Measurements from ENCODE around the gene PRKCA.
"Not testable (repeated sequence)": the region's sequence is repeated elsewhere in the genome, so short reads cannot be mapped to it uniquely, and the experiment has no call there.

Gene PRKCA

DNA sequence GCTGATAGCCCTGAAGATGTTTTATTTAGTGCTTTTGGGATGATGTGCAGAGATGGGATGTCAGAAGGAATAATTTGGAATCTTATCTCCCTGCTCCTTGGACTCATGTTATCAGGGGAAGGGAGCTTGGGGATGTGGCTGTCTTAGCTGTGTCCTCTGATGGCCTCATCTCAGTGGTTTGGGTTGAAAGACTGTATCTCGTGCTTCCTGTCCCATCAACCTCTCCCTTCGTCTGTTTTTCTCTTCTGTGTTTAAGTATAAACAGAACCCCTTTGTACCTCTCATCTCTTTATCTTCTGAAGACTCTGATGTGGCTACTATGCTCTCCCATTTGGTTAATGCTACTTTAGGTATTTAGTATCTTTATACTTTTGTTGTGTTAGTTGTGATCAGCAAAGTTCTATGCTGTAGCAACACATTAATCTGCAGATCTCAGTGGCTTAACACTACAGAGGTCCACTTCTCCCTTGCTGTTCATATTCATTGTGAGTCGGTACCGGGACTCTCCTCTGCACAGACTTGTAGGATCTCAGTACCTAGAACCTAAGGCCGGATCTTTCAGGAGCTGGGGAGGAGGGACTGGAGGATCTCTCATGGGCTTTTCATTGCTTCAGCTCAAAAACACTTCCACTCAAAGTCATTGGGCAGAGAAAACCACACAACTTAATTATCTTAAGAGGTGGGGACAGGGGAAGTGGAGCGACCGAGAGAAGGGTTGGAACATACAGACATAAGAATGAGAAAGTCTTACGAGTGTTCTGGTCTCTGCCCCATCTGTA lies 28.8 kb downstream of the PRKCA start:
- DNase-seq = peak; percentile 11

DNA sequence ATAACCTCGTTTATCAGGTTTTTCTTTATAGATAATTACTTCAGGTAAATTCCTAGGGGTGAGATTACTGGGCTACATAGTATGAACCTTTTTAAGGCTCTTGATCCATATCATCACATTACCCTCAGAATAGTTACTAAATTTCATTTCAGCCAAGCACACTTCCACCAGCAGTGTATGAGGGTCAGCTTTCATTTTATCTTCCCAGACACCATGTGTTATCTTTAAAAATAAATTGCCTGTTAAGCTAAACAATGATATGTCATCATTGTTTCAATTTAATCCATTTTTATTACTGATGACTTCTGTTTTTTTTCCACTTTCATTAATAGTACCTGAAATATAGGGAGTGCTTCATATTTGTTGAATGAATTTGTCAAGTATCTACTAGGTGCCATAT lies 33.4 kb downstream of the PRKCA start:
- DNase-seq = no peak

DNA sequence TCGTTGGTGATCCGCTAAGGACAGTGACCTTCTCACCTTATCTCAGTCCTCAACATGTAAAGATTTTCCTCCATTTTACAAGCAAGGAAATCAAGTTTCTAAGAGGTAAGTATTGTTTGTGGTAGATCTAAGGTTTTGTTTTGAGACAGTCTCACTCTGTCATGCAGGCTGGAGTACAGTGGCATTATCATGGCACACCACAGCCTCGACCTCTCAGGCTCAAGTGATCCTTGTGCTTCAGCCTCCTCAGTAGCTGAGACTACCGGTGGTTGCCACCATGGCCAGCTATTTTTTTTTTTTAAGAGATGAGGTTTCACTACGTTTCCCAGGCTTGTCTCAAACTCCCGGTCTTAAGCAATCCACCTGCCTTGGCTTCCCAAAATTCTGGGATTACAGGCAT lies 34.9 kb downstream of the PRKCA start:
- no peak for DNase-seq

DNA sequence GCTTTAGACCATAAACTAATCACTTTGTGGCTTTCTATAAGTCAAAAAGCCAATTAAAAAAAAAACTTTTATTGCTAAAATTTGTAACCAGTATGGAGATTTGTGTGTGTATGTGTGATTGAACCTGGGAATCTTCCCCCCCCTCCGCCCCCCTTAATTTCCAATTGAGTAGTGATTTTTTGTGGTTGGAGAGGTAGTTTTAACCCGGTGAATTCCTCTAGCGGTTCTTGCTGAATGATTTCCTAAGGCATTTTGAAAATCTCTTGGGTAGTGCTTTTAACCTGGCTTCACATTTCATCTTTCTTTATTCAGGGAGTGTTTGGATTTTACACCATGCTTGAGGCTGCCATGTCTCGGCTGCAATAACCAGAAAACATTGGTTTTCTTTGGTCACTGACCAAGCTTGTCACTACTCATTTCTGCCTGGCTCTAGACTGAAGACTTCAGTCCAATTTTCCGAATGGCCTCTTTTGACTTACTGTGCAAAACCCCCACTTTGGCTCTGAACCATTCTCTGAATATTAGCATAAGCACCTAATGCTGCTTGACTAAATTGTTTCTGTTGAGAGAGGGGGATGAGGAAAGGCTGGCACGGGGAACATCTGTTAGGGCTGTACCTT lies 35.6 kb downstream of the PRKCA start:
- DNase-seq = no peak

DNA sequence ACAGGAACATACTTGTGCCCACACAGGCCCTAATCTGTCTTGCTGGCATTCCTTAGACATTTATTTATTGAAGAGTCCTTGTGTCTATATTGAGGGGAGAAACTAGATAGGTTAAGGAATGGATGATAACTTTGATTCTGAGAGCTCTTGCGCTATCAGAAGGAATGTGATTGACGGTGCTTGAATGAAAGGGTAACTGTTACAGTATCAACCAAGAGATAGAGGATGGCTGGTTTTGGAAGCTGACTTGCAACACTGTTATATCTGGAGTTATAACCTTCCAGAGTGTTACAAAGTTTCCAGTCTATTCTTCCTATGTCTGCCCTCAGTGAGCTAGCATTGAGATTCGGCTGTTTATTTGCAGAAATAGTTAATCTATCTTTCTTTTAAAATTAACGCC lies 36.5 kb downstream of the PRKCA start:
- no peak for DNase-seq

DNA sequence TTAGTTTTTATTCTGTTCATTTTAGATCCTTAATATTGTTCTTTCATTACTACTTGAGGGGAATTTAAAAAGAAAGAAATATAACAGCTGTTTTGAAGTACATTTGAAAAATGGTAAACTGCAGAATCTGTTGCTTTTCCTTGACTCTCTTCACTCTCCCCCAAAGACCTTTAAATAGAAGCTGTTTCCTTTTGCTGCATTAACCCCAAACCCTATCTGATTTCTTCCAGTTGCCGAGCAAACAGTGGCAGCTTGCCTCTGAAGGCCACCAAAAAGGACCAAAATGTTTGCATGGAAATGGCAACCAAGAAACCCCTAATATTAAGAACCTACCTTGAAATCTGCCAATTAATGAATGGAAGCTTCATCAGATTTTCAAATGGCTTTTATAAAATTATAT lies 37.1 kb downstream of the PRKCA start:
- DNase-seq = no peak

DNA sequence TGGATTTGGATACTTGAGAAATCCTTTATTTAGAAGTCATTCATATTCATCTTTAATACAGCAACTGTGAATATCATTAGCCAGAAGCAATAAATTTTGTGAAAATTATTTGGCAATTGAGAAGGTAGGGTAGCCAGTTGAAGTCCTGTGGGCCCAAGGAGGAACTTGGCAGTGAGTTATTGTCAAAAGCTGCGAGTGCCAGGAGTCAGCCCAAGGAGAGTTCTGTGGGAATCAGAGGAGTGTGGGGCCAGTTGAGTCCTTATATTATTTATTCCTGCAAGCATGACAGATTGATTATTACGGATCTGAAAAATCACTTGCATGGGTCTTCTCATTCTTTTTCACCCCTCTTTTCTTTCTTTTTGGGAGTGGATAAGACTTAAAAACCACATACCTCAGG lies 38.3 kb downstream of the PRKCA start:
- no peak for DNase-seq

DNA sequence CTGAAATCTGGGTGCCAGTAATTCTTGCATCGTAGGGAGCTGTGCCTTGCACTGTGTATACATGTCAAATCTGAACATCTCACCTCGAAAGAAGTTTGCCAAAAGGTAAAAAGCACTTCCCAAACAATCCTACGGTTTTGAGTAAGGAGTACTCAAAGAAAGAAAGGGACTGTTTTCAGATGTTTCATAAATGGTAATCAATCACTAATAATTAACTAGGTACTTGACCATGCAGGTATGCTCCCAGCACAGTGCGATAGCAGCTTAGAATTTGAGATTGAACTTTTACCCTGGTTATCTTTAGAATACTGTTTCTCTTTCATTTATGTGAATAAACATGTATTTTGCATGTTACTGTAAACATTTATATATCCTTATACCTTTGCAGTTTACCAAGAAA lies 39.0 kb downstream of the PRKCA start:
- DNase-seq = no peak

DNA sequence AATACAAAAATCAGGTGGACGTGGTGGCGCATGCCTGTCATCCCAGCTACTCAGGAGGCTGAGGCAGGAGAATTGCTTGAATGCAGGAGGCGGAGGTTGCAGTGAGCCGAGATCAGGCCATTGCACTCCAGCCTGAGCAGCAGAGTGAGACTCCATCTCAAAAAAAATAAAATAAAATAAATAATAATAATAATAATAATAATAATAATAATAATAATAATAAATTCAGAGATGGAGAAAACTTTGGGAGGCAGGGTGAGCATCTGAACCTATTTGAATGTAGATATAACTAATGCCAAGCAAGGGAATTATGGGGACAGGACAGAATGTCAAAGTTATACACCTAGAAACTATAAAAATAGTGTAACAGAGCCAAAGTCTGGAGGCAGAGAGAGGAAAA lies 39.9 kb downstream of the PRKCA start:
- not testable (repeated sequence) for DNase-seq

DNA sequence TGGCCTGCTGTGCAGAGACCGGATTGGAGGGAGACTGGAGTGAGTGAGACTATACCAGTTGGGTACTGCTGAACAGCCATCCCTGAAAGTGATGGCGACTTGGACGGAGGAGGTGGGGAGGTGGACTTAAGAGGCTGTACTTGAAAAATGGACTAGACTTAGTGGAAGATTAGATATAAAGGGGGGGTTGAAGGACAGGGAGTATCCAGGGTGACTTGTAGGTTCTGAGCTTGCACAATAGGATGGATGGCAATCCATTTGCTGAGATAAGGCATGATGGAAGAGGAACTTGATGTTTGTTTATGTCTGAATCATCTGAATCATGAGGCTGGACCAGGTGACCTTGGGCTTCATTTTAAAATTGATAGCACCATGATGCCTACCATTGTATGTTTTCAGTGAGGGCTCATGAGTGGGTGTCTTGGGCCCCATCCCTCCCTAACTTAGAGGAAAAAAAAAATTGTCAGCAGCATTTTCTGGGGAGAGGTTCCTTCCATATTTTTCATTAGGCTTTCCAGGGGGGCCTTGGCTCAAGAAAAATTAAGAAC lies 41.2 kb downstream of the PRKCA start:
- no peak for DNase-seq

DNA sequence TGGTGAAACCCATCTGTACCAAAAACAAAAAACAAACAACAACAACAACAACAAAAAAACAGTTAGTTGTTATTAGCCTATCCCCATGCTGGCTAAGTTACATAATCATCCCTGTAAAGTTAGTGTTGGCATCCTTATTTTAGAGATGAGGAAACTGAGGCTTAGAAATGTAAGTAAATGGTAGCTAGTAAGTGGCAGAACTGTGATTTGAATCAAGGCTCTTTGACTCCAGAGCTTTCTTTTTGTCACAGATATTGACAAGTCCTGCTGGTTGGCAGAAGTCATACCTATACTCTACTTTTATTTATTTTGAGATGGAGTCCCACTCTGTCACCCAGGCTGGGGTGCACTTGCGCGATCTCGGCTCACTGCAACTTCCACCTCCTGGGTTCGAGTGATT lies 42.1 kb downstream of the PRKCA start:
- DNase-seq = no peak

DNA sequence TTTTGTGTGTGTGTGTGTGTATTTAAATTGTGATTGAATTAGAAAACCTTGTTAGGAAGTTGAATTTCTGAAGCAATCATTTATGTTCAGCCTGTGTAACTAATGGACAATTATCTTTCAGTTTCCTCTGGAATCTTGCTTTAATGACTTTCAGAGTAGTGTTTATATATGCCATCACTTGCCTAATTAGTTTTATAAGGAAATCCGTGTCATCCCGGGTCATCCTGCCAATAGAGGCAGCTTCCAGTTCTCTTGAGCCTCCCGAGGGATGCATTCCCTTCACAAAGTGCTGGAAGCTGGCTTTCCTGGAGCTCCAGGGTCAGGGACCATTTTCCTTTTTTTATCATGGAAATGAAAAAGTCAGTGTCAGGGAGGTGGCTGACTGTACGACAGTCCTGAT lies 42.9 kb downstream of the PRKCA start:
- no peak for DNase-seq

DNA sequence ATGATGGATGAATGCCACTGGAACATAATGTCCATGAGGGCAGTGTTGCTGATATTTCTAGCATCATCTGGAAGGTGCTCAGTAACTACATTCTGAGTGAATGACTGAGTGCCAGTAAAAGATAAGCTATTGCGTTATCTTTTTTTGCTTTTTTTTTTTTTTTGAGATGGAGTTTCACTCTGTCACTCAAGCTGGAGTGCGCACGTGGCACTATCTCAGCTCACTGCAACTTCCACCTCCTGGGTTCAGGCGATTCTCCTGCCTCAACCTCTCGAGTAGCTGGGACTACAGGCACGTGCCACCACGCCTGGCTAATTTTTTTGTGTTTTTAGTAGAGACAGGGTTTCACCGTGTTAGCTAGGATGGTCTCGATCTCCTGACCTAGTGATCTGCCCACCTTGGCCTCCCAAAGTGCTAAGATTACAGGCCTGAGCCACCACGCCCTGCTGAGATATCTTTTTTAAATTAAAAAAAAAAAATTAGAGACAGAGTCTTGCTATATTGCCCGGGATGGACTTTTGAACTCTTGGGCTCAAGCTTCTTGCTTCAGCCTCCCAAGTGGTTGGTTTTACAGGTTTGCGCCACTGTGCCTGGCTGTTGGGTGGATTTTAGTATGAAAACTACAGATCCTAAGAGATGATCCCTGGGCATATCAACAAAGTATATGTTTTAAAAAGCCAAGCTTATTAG lies 43.7 kb downstream of the PRKCA start:
- DNase-seq = not testable (repeated sequence)

DNA sequence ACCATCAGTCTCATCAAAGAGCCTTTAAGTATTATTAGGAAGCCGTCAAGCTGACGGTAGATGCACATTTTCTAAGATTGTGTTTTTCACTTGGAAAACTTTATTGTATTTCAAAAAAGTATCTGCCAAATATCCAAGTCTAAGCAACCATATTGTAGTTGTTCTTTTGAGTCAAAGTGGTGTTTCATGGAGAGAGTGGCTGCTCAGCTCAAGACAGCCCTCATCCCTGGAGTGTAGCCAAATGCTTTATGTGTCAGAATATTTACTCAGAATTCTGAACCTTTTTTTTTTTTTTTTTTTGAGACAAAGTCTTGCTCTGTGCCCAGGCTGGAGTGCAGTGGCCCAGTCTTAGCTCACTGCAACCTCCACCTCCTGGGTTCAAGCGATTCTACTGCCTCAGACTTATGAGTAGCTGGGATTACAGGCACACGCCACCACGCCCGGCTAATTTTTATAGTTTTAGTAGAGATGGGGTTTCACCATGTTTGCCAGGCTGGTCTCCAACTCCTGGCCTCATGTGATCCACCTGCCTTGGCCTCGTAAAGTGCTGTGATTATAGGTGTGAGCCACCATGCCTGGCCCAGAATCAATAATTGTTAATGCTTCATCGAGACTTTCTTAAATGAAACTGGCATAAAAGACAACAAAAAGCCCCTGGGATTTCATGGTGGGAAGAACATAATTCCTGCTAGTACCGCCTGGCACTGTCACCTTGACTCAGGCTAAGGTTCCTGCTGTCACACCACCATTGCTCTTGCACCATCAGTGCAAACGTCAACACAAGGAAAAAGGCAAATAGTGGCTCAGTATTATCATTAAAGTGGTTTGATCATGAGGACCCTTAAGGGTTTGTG lies 45.5 kb downstream of the PRKCA start:
- DNase-seq = no peak

DNA sequence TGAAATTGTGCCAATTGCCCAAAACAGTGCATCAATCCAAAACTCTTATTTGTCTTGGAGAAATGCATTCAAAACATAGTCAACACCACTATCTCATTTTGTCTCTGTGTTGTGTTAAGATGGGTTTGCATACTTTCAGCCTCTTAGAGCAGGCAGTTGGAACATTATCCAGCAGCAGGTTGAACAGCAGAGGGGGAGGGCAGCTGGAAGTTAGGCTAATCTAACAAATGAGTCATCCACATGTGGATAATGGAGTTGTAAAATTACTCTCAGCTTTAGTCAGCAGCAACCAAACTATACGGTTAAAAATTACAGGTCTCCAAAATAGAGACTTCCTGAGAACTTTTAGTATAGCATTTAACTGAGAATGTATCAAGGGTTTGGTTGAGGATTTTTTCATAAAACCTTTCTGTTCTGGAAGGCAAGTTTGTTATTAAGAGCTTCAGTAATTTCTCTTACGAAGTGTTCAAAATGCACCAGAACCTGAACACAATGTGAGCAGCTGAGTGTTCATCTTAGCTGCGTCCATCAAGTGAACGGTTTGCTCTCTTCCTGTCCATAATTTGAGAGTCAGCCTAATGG lies 46.3 kb downstream of the PRKCA start:
- DNase-seq = no peak

DNA sequence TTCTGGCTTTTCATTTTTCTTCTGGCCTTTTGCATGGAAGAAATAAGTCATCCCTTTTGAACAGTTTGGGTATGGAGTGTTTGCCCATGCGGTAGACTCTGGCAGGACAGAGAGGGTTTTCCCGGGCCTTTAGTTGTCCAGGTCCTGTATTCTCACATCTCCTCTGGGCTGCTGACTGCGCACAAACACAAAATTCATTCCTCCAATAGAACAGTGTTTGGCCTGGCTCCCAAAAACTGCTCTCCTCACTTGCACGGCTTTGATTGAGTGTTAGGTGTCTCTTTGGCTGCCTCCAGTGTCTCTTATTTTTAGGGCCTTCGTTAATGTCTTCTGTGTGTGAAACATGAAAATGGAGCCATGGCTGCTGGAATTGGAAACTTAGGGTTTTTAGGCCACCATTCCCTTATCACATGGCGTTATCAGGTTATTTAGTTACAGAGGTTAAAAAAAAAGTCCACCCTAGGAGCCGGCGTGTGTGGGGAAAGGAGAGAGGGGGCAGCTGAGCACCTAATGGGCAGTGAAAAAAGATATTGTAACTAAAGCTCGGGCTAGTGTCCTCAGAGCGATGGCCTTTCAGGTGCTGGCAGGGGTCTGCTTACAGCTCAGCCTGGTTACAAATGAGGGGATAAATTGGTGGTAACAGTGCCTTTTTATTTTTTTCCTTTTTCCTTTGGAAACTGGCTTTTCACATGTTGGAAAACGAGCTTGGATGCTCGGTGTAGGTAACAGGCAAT lies 47.3 kb downstream of the PRKCA start:
- no peak for DNase-seq

DNA sequence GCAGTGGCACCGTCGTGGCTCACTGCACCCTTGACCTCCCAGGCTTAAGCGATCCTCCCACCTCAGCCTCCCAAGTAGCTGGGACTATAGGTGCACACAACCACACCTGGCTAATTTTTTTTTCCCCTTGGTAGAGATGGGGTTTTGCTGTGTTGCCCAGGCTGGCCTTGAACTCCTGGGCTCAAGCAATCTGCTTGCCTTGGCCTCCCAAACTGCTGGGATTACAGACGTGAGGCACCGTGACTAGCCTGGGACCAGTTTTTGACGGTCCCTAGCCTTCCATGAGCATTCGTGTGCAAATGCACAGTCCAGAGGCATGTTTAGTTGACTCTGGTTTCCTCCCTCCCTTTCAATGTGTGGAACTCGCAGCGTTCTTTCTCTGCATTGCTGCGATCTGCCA lies 48.2 kb downstream of the PRKCA start:
- DNase-seq = not testable (repeated sequence)

DNA sequence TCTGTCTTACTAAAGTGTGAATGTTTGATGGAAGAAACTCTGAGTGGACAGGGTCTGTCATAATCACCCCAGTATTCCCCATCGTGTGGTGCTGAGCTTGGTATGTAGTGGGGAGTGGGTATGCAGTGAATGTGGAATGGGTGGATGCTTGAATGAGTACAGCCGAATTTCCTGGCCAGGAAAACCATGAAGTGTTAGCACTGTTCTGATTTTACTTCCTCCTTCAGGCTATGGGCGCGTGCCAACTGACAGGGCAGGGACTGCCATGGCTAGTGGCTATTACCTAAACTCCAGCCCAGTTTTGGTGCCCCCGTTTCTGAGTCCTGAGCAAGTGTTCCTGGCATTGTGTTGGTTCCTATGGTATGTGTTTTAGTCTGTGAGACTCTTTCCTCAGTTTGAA lies 48.6 kb downstream of the PRKCA start:
- DNase-seq = no peak

DNA sequence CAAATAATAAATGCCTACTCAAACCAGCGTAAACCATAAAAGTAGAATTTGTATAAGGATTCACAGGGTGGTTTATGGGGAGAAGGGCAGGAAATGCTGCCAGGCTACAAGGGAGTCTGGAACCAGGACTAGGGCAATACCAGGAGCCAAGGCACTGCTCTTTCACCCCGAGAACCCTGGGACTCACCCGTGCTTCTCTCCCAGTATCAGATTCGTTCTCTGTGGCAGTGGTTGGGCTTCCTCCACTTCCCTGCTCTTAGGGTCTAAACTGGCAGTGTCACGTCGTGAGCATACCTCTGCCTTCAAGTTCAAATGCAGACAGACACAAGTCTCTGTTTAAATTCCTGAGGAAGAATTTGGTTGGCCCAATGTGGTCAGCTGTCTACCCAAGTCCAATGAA lies 49.3 kb downstream of the PRKCA start:
- DNase-seq = no peak

DNA sequence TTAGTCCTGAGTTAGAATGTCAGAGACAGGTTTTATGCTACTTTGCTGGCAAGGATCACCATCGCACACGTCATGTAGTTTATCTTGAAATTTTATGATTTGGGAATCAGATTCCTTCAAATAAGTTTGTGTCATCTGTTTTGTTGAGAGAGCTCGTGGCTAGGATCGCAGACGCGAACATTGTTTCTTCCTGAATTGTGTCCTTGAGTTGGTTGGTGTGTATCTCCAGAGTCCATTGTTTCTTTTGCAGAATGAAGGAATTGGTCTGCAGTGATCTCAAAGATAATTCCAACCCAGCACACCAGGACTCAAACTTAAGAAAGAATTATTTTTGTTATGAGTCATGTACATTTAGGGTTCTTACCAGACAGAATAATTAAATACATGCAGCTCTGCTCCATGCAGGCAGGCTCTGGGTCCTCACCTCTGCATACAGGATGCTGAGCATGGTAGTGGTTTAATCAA lies 51.6 kb downstream of the PRKCA start:
- DNase-seq = no peak

DNA sequence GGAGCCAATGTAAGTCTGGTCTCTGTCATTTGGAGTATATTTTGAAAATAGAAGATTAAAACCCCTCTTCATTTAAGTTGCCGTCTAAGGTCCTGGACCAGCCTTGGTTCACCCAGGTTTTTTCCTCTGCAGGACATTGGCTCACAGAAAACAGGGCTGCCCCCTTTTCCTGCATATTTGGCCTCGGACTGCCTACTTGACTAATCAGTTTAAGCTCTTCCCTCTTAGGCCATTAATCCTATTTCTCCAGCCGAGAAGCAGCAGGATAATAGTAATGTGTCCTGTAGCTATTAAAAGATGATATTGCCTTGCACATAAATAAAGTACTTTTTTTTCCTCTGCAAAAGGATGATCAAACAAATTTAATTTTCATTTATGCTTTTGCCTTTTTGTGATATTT lies 52.1 kb downstream of the PRKCA start:
- no peak for DNase-seq

DNA sequence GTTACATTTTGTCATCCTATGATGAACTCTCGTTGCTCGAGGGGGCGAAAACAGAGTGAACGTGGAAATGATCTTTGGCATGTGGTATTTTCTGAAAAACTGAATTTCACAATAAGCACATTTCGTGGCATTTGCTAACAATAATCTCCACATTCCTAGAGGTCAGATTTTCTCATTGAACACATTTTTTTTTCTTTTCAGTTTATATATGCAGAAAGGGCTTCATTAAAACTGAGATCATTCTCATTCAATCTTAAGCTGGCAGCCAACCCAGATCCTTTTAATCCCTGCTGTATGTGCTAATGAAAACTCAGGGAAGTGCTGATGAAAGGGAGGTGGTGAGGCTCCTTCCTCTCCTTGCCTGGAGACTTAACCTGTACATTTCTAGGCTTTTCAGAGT lies 52.6 kb downstream of the PRKCA start:
- DNase-seq = no peak
